D721Med (cell line): Measurements from ENCODE around the gene S100A6.

Source experiments
- DNase-seq: peaks from one replicate; pipeline ENCODE4 v3.0.0; 2011; ENCODE audit warnings: low spot score; ENCODE audit not compliant: insufficient read length
- FAIRE-seq: peaks from 2 replicates; lab custom pipeline; 2011; peaks lifted over from hg19 to GRCh38; lab: Jason Lieb, UNC
- TF ChIP-seq, protein P1 (sequence below): IDR thresholded peaks from 2 replicates; pipeline ENCODE4 v1.5.1; 2012; ENCODE audit warnings: mild to moderate bottlenecking, control low read depth; ENCODE audit not compliant: insufficient read depth; ENCODE audit errors: missing control alignments

The S100A6 gene

DNA sequence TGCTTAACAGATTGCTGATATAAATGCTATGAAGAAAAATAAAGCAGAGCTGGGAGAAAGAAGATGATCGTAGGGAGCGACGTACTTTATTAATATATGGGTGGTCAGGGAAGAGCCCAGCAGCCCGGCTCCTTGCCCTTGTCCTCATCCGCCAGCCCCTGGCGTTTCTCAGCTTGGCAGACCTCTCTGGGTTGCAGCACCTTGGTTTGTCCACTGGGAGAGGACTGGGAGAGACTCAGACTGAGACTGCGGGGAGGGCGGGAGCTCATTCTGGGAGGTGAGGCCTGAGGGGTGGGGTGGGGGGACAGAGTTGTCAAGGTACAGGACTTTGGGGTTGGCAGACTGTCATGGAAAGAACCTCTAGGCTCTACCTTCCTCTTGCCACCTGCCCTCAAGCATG is 16.5 kb upstream of the S100A6 start:
- DNase-seq (no peak), FAIRE-seq (no peak)
- TF ChIP-seq, protein P1, sequence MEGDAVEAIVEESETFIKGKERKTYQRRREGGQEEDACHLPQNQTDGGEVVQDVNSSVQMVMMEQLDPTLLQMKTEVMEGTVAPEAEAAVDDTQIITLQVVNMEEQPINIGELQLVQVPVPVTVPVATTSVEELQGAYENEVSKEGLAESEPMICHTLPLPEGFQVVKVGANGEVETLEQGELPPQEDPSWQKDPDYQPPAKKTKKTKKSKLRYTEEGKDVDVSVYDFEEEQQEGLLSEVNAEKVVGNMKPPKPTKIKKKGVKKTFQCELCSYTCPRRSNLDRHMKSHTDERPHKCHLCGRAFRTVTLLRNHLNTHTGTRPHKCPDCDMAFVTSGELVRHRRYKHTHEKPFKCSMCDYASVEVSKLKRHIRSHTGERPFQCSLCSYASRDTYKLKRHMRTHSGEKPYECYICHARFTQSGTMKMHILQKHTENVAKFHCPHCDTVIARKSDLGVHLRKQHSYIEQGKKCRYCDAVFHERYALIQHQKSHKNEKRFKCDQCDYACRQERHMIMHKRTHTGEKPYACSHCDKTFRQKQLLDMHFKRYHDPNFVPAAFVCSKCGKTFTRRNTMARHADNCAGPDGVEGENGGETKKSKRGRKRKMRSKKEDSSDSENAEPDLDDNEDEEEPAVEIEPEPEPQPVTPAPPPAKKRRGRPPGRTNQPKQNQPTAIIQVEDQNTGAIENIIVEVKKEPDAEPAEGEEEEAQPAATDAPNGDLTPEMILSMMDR, result no peak

GRCh38 chr1:153550827-153551500 is 15.2 kb upstream of the S100A6 start:
- no peak for DNase-seq
- FAIRE-seq, result no peak
- TF ChIP-seq, protein P1, result no peak

GRCh38 chr1:153550398-153550758 is 14.6 kb upstream of the S100A6 start:
- DNase-seq (no peak), FAIRE-seq (no peak)
- TF ChIP-seq, protein P1, result no peak

DNA sequence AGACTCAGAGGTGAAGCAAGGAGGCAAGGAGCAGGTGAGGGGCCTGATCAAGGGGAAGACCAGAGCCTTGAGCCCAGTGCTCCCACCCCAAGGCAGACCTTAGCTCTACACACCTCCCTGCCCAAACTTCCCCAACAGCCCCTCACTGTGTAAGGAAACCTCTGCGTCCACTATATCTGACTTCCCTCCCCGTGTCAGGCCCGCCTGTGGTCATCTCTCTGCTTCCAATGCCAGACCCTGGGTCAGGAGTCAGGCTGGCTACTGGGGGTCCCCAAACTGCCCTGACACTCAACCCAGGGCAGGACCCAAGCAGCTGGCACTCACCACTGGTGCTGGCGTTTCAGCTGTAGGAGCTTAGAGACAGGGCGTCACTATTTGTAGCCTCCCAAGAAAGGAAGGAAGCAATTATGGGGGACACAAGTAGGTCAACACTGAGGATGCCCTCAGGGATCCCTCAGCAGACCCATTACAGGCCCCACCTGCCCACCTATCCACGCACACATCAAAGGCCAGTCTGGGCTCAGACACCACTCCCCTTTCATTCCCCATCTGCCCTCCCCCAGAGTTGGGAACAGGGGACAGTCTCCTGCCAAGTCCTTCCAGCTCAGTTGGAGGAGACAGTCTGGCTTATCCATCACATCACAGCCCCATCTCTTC is 14.1 kb upstream of the S100A6 start:
- FAIRE-seq (no peak), DNase-seq (no peak)
- TF ChIP-seq, protein P1, result no peak

DNA sequence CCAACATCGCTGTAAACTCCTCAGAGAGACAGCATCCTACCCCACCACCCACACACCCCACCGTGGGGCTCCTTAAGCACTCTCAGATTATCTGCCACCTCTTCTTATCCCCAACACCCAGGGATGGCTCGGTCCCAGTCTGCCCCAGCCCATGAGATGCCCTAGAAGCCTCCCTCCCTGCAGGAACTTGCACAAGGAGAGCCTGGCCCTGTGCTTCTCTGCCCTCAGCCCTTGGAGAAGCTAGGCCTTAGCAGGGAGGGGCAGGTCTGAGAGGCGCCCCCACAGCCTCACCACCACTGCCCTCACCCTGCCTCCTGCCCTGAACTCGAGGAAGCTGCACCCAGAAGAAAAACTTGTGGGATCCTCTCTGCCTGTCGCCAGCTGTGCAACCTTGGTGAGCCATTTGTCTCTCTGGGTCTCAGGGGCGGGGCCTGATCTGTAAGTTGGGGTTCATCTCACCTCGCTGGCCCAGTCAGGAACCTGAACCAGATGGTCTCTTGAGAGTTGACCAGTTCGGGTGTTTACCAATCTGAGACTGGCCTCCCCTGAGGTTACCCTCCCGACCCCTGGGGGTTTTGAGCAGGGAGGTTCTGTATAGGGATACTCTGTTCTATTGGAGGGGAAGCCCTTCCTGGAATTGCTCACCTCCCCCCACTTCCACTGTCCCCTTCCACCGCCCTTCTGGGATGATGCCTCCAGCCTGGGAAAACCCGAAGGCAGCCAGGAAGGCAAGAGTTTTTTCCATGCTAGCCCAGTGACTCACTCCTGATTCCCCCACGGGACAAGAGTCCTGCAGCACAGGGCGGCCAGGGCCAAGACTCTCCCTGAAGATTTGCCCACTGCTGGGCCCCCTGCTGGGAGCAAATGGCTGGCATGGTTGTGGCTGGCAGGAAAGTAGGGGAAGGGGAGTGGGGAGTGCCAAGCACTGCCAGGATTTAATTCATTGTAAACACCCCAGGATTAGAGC is 13.2 kb upstream of the S100A6 start, which contains the start of gene S100A3:
TSS of gene S100A3 (minus strand) at position 537 of the 967 bp plus-strand sequence. CDS start 773 bp downstream, outside the sequence.
- no peak for DNase-seq
- no peak for FAIRE-seq
- TF ChIP-seq, protein P1, result no peak

- TF ChIP-seq, protein P1, result no peak
- FAIRE-seq (no peak), DNase-seq (no peak)
Measured at GRCh38 chr1:153547560-153548551, 12.1 kb upstream of the S100A6 start.
